KOPT-K1 (cell line): ENCODE data around the gene POMGNT2.
"Not testable (repeated sequence)": the region's sequence is repeated elsewhere in the genome, so short reads cannot be mapped to it uniquely, and the experiment has no call there.

Experiments used
- H3K27ac ChIP-seq: fragments of 200-600 bp; sonication (generic); 2 replicates; pipeline ENCODE4 v1.5.1; 2016; ENCODE audit warnings: antibody characterized with exemption, mild to moderate bottlenecking, low read depth, low read length; ENCODE audit not compliant: poor library complexity, severe bottlenecking
- H3K36me3 ChIP-seq: fragments of 200-600 bp; sonication (generic); 2 replicates; pipeline ENCODE4 v1.5.1; 2017; ENCODE audit warnings: antibody characterized with exemption, mild to moderate bottlenecking, low read length, moderate library complexity; ENCODE audit not compliant: insufficient read depth
- H3K9me3 ChIP-seq: fragments of 200-600 bp; sonication (generic); 2 replicates; pipeline ENCODE4 v1.5.1; 2017; ENCODE audit warnings: antibody characterized with exemption, low read length, mild to moderate bottlenecking; ENCODE audit not compliant: insufficient read depth, poor library complexity, severe bottlenecking

The POMGNT2 gene

DNA sequence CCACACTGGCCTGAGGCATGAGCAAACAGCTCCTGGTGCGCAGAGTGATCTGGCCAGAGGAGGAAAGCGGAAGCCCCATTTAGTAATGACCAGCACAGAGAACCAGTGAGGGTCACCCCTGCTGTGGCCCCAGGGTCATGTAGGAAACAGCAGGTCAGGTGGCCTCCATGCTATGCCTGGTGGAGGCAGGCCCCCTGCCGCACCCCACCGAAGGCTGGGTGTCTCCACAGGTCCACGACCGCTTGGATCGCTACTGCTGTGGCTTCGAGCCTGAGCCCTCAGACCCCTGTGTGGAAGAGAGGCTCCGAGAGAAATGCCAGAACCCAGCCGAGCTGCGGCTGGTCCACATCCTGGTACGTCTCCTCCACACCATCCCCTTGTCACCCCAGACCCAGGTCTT, 52.6 kb downstream of the POMGNT2 start:
- no peak overlapping the region for H3K27ac ChIP-seq
- H3K9me3 ChIP-seq = peaks cover 21% of the 10 kb centered on the region
- no peaks in the 10 kb centered on the region for H3K36me3 ChIP-seq

- H3K9me3 ChIP-seq = peaks cover 69% of the 10 kb centered on the region
- H3K36me3 ChIP-seq = no peaks in the 10 kb centered on the region
- no peak overlapping the region for H3K27ac ChIP-seq
Measured at GRCh38 chr3:43048470-43048869, 57.4 kb downstream of the POMGNT2 start.

GRCh38 chr3:43046583-43046982, 59.3 kb downstream of the POMGNT2 start:
- Histone ChIP-seq H3K27ac (no peak overlapping the region), H3K36me3 (no peaks in the 10 kb centered on the region), H3K9me3 (peaks cover 71% of the 10 kb centered on the region)

- not testable (repeated sequence) for H3K36me3 ChIP-seq, H3K27ac ChIP-seq
- H3K9me3 ChIP-seq = peaks cover 64% of the 10 kb centered on the region
Measured at GRCh38 chr3:43045079-43045478, 60.8 kb downstream of the POMGNT2 start.

DNA sequence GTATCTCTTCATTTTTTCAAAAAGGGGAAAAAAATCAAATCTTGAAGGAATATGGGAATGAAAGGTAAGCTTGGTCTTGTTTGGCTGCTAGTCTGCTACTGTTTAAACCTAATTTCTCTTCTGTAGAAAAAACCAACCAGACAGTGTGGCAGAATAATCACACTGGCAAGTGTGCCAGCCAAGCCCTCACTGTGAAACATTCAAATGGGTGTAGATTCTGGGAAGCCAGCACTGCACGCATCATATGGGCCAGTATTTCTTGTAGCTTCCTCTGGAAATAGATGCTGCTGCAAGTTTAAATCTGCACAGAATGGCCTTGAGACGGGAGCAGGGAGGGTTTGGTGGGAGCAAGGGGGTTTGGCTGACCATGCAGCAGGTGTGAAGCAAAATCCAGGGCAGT, 62.1 kb downstream of the POMGNT2 start:
- Histone ChIP-seq H3K27ac (no peak overlapping the region), H3K9me3 (peaks cover 55% of the 10 kb centered on the region), H3K36me3 (no peaks in the 10 kb centered on the region)

- Histone ChIP-seq H3K27ac (no peak overlapping the region), H3K9me3 (peaks cover 49% of the 10 kb centered on the region), H3K36me3 (no peaks in the 10 kb centered on the region)
Measured at GRCh38 chr3:43043071-43043766, 62.7 kb downstream of the POMGNT2 start.

DNA sequence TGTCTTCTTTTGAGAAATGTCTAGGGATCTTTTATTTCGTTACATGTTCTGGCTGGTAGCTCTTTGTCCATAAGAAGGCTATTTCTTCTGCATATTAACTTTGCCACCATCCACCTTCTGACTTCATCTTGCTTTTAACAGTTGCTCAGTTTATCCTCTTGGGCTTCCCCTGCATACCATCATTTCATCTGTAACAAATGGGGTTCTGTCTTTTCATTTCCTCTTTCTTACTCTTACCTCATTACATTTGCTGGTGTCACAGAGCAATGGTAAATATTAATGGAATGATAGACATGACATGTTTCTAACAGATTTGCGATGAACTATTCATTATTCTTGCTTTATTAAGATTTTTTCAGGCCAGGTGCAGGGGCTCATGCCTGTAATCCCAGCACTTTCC, 64.4 kb downstream of the POMGNT2 start:
- Histone ChIP-seq H3K27ac (no peak overlapping the region), H3K9me3 (peaks cover 32% of the 10 kb centered on the region), H3K36me3 (no peaks in the 10 kb centered on the region)

GRCh38 chr3:43038010-43038409, 67.9 kb downstream of the POMGNT2 start:
- Histone ChIP-seq H3K27ac (no peak overlapping the region), H3K36me3 (no peaks in the 10 kb centered on the region), H3K9me3 (no peaks in the 10 kb centered on the region)

- no peaks in the 10 kb centered on the region for H3K9me3 ChIP-seq
- no peaks in the 10 kb centered on the region for H3K36me3 ChIP-seq
- no peak overlapping the region for H3K27ac ChIP-seq
Measured at GRCh38 chr3:43036621-43037423, 69.1 kb downstream of the POMGNT2 start.

GRCh38 chr3:43035801-43036365, 70.0 kb downstream of the POMGNT2 start:
- H3K27ac ChIP-seq = no peak overlapping the region
- H3K36me3 ChIP-seq = no peaks in the 10 kb centered on the region
- H3K9me3 ChIP-seq = no peaks in the 10 kb centered on the region

- no peaks in the 10 kb centered on the region for H3K36me3 ChIP-seq
- no peaks in the 10 kb centered on the region for H3K9me3 ChIP-seq
- H3K27ac ChIP-seq = no peak overlapping the region
Measured at GRCh38 chr3:43034911-43035310, 71.0 kb downstream of the POMGNT2 start.

GRCh38 chr3:43034200-43034599, 71.7 kb downstream of the POMGNT2 start:
- Histone ChIP-seq H3K36me3 (no peaks in the 10 kb centered on the region), H3K27ac (no peak overlapping the region), H3K9me3 (no peaks in the 10 kb centered on the region)

DNA sequence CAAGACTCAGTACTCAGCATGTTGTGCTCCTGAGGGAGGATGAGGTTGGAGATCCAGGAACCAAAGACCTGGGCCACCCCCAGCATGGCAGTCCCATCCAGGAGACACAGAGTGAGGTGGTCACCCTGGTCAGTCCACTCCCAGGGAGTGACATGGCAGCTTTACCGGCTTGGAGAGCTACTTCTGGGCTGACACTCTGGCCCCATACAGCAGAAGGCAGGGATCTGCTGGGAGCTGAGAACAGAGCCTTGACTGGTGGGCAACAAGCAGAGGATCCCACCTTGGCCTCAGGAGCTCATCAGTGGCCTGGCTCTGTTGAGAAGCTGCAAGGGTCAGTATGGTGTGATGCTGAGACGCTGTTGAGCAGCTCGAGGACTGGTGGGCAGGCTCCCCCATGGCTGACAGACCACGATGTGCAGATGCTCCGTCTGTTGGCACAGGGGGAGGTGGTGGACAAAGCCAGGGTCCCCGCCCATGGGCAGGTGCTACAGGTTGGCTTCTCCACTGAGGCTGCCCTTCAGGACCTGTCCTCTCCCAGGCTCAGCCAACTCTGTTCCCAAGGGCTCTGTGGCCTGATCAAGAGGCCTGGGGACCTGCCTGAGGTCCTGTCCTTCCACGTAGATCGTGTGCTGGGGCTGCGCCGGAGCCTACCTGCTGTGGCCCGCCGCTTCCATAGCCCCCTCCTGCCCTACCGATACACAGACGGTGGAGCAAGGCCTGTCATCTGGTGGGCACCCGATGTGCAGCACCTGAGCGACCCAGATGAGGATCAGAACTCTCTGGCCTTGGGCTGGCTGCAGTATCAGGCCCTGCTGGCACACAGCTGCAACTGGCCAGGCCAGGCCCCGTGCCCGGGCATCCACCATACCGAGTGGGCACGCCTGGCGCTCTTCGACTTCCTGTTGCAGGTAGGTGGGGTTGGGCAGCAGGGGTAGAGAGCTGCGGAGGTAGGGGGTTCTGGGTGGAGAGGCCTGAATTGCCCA, 72.9 kb downstream of the POMGNT2 start:
- Histone ChIP-seq H3K36me3 (no peaks in the 10 kb centered on the region), H3K27ac (no peak overlapping the region), H3K9me3 (no peaks in the 10 kb centered on the region)

DNA sequence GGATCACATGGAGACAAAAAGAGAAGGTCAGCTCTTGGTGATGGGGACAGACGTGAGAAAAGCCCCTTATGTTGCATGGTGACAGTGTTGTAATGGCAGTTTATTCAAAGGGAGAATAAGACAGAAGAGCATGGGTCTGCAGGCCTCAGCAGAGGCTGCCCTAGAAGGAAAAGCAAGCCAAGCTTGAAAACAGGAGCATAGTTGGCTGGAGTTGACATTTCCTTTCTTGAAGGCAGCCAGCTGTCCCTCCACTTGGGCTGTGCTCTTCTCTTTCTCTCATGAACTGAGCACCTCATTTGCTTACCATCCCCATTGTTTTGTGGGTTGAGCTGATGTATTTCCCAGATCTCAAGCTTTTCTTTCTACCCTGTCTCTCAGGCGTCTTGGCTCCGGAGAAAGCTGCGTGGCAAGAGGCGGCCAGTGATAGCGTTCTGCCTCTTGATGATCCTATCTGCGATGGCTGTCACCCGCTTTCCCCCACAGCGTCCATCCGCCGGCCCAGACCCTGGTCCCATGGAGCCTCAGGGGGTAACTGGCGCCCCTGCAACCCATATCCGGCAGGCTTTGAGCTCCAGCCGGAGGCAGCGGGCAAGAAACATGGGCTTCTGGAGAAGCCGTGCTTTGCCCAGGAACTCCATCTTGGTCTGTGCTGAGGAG, 73.9 kb downstream of the POMGNT2 start:
- H3K27ac ChIP-seq = no peak overlapping the region
- H3K9me3 ChIP-seq = no peaks in the 10 kb centered on the region
- H3K36me3 ChIP-seq = no peaks in the 10 kb centered on the region
